ENCODE measurements around the gene OR4A15.

GRCh38 chr11:55349032-55349431 lies 18.7 kb upstream of the OR4A15 start:
- TF ChIP-seq CTCF (IDR thresholded peaks at IDR 0.05; ENCODE audit: low read length) (no peak), EZH2 (optimal IDR thresholded peaks at IDR 0.05; ENCODE audit: low read depth, low read length) (no peak)

All from MM.1S (cell line).